Measurements from ENCODE around the gene PIK3CG.

Gene PIK3CG

DNA sequence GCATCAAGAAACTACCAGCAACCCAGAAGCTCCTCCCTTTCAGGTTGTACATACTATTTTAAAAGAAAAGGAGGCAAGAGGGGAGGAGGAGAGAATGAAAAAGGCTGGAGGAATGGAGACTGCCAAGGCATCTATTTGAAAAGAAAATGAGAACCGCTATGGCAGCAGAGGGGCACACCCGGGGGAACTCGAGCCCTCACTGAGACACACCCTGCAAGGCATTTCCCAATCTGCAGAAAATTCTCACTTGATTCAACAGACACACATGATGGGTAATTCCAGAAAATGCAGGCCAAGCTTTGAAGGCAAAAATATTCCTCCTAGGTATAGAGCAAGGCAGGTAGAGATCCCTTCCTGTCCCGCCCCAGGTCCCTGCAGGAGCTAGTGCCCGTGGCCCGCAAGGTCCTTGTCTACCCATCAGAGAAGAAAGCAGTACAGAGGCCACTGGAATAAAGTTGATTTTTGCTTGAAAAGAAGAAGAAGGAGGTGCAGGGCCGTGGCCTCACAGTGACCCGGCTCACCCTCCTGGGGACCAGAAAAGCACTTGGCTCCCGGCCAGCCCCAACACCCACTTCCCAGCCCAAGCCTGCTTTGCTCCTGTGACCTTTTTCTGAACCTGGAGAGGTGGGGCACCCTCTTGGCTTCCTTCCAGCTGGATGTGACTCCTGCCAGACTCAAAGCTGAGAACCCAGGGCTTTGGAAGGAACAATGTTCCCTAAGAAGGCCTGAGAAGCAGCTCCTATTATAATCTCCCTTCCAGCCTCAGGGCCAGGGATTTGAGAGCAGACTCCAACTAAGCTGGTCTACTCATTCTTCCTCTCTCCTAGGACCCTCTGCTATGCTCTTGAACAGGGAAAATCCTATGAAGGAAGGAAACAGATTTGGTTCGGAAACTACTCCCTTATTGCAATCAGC is 6.2 kb upstream of the PIK3CG start:
- peak; percentile 67 for DNase-seq

DNA sequence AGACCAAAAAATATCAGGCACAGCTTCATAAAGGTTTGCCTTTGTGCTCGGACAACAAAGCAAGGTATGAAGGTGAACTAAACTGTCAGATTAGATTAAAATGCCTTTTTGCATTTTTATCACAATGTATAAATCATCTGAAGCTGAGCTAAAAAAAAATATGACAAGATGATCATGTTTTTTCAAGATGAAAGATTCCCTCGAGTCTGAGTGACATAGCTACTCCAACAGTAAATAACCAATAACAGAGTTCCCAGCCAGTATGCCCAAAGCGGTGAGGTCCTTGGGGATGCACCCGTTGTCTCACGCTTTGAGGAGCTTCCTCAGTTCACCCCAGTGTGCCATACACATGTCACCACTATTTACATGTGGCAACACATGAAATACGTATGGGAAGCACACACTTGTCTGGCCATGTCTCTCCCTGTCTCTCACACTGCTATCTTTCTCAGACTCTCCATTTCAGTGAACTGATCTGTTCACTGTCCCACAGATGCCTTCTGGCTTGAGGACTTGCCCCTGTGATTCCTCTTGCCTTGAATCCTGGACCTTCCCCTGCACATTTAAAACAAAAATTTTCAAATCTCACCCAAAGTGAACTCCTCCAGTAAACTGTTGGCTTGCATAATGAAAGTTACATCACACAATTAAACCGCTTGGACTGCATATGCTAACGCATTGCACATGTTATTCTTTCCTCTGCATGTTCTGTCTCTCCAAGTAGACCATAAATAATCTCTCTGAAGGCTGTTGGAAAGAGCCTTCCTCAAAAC is 2.6 kb upstream of the PIK3CG start:
- DNase-seq = no peak

DNA sequence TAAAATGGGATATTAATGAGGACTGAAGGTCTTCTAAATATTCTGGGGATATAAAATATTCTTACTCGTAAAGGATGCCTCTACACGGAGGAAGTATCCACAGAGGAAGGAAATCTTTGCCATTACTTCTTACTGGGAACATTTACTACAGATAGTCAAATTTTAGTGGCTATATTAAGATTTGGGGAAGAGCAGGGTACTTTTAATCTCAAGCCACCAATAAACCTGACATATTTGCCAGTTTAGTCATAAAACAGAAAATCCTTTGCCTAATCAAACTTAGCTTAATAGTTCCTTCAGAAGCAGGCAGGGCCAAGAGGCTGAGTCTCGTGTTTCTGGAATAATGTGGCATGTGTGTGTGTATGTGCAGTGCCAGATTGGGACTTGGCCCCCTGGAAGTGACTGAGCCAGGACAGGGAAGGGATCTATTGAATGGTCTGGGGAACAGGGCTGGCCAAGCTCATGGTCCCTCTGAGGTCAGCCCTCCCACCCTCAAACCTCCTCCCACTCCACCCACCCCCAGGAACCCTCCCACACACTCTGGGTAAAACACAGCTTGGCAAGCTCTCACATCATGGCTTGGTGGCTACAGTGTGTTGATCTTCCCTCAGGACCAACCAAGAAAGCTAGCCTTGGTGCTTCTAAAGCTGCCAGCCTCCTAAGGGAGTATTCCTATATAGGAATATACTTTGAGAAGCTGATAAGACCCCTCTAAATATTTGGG is 1.6 kb upstream of the PIK3CG start:
- no peak for DNase-seq

DNA sequence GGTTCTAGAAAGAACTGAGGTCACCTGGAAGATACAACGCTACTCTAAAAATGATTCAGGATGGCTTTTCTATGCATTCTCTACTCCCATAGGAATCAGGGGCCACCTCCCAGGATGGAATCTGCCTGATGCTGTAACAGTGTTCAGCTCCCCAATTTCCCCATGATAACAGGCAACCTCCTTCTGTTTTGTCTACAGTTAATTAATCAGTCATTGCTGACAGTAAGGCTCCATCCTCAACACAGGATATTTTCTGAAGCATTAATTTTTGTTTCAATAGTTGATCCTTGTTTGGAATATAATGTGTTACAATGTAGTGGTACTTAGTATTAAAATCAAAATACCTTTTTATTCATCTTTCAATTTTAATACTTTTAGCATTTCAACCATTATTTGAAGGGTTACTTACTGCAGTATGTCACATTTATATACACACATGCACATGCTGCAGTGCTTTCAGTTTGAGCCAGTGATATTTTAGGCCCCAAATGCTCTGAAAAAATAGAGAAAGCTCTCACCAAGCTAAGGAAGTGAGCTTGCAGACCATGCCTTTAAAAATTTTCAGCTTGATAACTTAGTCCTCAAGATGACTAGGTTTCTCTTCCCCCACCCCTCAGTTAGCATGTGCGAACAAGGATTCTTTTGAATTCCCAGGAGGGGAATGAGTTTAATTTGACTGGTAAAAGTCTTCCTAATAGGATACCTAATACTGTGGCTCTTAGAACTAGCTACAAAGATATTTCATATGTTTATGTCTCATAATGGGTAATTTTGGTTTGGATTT is 592 bp upstream of the PIK3CG start:
- DNase-seq = no peak

DNA sequence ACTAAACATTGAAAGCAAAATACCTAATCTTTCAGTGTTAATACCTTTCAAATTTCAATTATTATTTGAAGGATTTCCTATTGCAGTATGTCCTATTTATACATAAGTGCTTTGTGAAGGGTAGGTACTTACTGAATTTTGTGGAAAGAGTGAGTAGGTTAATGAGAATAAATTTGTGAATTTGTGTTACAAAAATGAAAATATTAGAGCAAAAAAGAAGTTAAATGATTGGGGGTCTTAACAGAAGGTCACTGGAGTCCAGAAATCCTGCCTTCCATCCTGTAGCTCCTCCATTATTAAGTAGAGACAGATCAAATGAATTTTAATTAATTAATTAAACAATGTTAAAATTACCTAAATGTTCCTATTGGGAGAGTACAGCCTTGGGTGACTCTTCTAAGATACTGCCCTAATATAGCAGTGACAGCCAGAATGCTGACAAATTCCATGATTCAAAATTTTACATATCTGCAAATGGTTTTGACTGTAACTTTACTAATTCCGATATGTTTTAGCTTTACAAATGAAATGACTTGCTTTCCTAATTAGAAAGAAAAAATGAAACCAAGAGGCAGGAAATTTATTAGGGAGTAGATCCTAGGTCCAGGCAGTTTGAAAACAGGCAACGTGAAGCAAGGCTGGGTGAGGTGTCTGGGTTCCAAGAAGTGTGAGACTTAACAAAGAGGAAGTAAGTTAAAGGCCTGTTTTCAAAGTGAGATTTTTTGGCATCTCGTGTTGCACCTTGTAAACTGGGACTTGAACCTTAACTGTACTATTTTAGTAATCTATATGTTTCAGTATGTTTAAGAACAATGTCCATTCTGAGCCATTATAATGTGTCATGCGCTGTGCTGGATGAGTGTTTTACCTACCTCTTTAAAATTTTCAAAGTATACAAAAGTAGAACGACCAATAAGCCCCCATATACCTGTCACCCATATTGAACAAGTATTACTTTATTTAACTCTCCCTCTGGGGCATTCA is 1.5 kb downstream of the PIK3CG start:
- peak; percentile 26 for DNase-seq

DNA sequence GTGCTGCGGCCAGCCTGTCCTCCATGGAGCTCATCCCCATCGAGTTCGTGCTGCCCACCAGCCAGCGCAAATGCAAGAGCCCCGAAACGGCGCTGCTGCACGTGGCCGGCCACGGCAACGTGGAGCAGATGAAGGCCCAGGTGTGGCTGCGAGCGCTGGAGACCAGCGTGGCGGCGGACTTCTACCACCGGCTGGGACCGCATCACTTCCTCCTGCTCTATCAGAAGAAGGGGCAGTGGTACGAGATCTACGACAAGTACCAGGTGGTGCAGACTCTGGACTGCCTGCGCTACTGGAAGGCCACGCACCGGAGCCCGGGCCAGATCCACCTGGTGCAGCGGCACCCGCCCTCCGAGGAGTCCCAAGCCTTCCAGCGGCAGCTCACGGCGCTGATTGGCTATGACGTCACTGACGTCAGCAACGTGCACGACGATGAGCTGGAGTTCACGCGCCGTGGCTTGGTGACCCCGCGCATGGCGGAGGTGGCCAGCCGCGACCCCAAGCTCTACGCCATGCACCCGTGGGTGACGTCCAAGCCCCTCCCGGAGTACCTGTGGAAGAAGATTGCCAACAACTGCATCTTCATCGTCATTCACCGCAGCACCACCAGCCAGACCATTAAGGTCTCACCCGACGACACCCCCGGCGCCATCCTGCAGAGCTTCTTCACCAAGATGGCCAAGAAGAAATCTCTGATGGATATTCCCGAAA is 2.7 kb downstream of the PIK3CG start:
- no peak for DNase-seq

DNA sequence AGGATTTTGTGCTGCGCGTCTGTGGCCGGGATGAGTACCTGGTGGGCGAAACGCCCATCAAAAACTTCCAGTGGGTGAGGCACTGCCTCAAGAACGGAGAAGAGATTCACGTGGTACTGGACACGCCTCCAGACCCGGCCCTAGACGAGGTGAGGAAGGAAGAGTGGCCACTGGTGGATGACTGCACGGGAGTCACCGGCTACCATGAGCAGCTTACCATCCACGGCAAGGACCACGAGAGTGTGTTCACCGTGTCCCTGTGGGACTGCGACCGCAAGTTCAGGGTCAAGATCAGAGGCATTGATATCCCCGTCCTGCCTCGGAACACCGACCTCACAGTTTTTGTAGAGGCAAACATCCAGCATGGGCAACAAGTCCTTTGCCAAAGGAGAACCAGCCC is 3.3 kb downstream of the PIK3CG start:
- DNase-seq = no peak

DNA sequence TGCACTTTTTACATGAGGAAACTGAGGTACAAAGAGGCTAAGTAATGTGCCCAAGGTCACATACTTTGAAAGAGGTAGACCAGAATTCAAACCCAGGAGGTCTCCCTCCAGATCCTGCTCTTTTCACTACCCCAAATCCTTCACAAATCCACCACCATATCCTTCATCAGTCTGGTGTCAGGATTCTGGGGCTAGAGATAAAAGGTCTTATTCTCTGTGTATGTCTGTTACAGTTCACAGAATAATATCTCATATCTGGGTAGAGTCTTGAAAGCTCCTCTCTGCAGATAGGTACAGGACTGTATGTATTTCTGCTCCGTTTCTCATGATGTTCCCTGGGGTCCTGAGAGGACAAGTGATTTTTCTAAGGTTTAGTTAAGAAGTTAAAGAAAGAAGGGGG is 4.9 kb downstream of the PIK3CG start:
- DNase-seq = no peak

DNA sequence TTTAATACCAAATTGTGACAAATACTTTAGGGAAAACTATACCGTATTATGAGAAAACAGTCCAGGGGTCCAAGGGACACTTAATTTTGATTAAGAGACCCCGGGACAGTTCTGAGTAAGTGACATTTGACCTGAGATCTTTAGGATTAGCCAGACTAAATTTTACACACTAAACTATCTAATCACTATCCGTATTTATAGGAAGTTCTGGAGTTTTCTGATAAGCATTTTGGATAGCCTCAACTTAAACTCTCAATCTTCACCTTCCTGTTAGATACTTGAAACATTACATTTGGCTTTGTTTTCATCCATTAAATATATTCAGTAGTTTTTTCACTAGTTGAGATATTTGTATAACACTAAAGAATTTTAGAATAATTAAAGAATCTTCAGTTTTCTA is 5.4 kb downstream of the PIK3CG start:
- DNase-seq = no peak

DNA sequence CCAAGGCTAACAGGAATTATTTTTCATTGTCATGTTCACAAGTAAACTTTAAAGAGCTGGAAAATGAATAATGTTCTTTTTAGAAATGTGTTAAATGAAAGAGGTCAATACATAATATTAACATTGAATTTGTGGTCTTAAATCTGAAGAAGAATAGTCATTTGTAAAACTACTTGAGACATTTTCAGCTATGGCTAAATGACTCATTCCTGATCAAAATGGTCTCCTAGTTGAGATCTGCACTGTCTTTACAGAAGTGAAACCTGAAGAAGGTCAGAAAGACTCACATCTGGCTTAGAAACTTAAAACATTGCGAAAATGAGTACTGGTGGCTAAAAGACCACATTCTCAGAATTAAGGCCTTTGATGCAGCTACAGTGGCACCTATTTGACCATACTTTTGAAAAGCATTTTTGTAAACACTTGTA is 5.9 kb downstream of the PIK3CG start:
- DNase-seq = no peak

DNA sequence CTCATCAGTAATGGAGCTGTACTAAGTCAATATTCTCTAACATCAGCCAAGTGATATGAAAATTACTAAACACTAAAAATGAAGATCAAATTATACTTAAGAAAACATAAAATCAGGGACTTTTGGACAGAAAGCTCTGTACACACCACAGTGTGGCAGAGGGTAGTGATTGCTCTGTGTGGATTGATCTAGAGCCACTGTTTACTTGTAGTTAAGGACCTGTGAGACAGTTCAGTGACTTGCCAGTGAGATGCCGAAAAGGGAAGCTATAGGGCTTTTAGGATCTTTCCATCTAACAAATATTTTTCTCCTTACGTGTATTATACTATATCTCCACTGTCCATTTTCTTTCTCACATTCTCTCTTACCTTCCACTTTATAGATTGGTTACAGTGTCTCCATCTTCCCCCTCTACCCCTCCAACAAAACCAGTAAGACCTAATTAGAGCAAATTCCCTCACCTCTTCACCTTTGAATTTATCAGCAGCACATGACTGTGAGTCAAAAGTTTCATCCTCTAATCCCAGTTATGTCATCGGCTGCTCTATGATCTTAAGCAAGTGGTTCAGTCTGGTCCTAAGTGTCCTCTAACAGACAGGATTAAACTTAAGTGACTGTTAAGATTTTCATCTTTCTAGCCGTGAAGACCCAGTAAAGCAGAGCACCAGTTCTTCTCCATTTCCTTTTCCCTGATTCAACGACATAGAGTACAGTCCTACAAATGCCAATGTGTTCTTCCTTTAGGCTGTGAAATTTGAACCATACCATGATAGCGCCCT is 6.9 kb downstream of the PIK3CG start:
- no peak for DNase-seq

DNA sequence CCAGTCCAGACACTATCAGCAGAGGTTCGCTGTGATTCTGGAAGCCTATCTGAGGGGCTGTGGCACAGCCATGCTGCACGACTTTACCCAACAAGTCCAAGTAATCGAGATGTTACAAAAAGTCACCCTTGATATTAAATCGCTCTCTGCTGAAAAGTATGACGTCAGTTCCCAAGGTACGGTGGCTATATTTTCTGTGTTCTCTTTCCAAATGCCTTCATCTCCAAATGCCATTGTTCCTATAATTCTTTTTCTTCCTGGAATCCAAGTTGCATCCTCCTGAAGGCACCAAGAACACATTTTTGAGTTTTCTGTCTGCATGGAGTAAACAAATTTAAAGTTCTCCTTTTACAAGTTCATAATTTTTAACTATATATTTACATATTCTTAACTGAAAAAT is 7.7 kb downstream of the PIK3CG start:
- DNase-seq = no peak

DNA sequence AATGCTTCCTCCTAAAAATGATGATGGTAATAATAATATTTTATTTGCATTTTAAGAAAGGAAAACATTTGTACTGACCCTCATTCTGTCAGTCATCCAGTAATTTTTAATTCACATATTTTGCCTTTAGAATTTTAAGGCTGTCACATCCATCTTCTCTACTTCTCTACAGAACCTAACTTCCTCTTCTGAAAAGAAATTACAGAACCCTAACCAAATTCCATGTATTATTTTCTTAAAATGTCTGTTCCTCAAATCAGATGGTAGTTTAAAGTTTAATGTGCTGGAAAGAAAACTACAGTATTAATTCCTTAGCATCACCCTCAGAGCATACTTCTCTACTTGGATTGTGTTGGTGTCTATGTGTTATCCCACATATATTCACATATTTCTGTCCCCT is 9.0 kb downstream of the PIK3CG start:
- DNase-seq = no peak

DNA sequence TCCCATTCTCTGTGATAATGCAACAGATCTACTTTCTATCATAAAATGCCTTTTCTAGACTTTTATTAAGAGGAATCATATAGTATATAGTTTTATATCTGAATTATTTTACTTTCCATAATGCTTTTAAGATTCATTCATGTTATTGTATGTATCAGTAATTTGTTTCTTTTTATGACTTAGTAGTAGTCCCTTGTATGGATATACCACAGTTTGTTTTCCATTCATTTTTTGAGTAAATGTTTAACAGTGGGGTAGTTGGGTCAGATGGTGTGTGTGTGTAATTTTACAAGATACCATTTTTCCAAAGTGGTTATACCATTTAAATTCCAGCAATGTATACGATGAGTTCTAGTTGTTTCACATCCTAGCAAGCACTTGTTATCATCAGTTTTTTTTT is 10.4 kb downstream of the PIK3CG start:
- DNase-seq = no peak

DNA sequence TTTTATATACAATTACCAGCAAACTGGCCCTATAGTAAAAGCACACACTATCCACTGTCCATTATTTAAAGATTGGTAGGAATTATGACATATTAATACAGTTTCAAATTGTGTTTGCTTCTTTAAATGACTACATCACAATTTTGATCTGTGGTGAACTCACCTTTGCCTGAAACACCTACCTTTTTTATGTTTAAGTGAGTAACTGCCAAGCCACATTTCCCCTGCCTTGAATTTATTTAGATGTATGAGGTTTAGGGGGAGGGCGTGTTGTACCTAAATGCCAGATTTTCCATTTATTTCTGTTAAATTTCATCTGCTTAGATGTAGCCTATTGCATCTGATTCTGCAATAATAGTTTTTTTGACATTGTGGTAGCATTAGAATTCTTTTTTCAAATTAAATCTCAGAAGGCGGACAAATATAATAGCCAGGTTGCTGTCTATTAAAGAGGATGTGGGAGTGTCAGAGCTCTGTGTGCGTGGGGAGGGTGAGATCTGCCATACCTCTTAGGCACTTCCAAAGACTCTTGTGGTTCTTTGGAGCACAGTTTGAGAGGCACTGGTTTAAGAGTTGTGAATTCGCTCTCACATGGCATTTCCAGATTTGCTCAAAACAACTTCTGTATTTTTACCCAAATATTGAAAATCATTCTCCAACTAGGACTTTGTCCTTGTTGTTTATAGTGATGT is 13.8 kb downstream of the PIK3CG start:
- no peak for DNase-seq

DNA sequence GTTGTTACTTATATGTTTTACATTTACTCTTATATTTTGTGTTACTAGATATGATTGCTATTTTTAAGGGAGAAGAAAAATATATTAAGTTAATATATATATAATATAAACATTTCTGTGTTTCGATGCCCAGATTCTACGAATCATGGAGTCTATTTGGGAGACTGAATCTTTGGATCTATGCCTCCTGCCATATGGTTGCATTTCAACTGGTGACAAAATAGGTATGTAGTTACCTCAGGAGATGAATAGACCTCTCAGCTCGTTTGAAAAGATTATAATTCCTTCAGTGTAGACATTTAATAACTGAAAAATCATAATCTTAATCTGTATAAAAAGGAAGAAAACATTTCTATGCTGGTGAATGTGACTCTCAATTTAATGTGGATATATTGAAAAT is 16.9 kb downstream of the PIK3CG start:
- no peak for DNase-seq

DNA sequence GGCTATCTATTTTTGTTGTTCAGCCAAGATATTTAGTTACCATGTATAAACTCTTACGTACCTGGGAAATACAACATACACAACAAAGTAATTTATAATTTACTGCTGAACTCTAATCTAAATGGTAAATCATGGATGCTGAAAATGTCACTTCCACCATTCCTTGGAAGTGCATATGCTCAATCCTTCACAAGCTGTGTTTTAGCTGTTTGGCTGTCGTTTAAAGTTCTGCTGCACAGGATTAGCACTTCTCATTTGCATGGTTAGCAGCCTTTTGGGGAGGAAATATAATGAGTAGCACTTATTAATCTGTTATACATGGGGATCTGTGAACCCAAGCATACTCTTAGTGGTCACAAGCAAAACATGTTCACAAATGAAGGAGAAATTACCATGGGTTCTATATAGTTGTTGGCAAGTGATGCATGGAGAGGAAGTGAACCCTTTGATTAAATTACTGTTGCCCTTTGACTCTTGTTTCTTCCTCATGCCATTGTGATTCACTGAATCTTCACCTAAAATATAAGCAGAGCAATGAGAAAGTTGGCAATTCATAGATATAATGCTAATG is 18.5 kb downstream of the PIK3CG start:
- no peak for DNase-seq

DNA sequence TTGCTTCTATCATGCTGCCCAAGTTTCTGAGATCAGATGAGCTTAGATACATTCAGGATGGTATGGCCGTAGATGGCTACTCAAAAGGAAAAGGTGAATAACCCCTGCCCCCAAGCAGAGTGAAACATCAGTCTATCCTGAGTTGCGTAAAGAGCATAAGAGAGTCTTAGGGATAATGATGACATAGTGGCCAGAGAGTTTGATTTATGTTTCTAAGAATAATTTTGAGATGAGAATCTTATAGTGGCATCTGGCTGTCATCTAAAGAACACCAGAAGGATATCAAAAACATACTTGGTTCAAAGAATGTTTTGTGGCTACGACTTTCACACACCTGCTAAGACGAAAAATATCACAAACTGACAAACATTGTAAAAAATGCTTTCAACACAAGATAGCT is 20.6 kb downstream of the PIK3CG start:
- DNase-seq = no peak

DNA sequence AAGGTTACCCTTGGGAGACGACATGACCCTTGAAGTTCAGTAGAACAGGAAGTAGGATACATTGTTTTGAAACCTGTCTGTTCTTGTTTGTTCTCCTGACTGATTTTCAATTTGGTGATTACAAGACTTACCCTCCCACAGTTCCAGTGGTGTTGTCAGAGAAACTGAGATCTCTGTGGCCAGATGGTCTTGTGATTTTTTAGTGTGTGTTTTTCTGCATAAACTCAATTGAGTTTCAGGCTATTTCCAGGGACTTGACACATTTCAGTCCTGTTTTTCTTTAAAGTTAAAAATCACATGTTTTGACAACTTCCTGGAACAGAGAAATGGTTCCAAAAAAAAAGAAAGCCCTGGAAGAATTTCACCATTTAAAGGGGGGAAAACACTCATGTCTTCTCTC is 22.3 kb downstream of the PIK3CG start:
- DNase-seq = no peak

All from CD4-positive, alpha-beta T cell treated with Interferon gamma for 1 hour (primary cell).